ENCODE results near the gene CAMK1G. TPM values are rescaled to one million over a fixed set of nuclear protein-coding genes. Genes with fewer than 3 reads are reported as not detected.
A peak's percentile ranks its signal among the peaks of the same experiment; 100 is the strongest.

The CAMK1G gene
- total RNA-seq, 2 donors from 2014 or later: 0.31 TPM; not detected in 1

DNA sequence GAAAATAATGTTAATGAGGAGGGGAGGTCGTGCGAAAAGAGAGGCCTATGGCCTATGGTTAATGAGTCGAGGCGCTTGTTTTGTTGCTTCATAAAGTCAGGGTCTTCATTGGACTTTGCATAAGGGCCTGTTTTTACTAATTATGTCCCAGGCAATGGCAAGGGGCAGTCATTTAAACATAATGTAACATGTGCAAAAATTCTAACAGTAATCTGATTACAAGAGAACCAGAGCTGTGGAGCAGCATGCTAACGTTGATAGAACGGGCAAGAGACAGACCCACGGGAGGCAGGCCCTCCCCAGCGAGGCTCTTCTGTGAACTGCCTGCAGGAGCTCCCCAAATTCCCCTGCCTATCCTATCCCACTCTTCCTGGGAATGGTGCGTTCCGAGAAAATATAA is 22.6 kb upstream of the CAMK1G start:
- intact Hi-C loops (cut with DNase I): no loop called here
- no peak for ATAC-seq
- no peak for DNase-seq

- DNase-seq: no peak
Measured at GRCh38 chr1:209561532-209561931, 22.0 kb upstream of the CAMK1G start.

DNA sequence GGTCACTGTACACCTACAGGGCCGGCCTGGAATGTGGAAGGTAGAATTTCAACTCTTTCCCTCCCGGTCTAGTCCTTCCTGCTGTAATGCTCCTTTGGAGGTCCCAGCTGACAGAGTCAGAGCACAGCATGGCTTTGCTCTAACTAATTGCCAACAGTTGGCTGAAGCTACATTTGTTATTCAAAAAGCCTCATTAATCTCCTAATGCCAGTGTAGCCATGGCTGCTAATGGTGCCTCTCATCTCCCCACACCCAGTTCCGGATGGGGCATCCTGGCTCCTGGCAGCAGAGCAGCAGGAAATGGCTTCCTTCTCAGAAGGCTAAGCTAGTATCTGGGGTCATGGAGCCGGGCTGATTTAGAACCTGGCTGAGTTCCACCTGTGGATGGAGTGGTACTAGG is 18.7 kb upstream of the CAMK1G start:
- intact Hi-C loops (cut with DNase I): loop anchor here in 1 of 2 donors (5.0 kb wide), 1 partner anchor 363 kb away; no protein-coding TSS in a partner anchor
- ATAC-seq (no peak), DNase-seq (no peak)

More at GRCh38 chr1:209561532-209561931, 22.0 kb upstream of the CAMK1G start:
- intact Hi-C loops (cut with DNase I): no loop called here
- no peak for ATAC-seq

DNA sequence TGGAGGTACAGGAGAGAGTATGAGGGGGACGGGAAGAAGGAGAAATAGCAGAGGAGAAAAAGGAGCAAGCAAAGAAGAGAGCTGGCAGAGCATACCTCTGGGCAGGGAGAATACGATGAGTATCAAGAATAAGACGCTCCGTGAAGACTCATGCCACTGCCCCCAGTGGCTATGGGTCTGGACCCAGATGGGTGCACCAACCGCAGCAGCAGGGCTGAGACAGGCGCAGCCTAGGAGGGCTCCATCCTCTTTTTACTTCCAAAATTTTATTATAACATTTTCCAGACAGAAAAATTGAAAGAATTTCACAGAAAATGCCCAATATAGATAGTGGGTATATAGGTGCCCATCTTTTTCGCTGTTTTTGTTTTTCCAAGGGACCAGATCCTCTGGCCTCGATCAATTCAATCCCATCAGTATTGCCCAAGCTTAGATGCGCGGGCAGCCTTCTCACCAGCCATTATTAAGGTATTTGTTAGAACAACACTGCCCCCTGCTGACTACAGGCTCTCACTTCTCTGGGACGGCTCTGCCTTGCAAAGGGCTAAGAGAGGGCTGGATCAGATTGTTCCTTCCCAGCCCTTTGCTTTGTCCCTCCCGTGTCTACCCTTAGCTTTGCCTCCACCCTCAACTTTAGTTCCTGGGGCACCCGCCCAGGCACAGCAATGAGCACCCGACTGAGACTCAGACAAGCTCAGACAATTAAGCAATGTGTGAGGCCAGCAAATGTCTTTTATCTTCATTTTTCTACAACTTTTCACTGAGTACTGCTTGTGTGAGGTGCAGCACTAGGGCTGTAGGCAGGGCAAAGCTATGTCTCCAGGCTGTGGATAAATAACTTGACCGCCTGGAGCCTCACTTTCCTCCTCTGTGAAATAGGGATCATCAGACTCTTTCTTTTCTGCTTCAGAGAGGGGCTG is 17.5 kb upstream of the CAMK1G start:
- intact Hi-C loops (cut with DNase I): loop anchor here in 1 of 2 donors (5.0 kb wide), 1 partner anchor 364 kb away; no protein-coding TSS in a partner anchor
- DNase-seq: peak; percentile 80
- ATAC-seq: peak; percentile 87 to 88

DNA sequence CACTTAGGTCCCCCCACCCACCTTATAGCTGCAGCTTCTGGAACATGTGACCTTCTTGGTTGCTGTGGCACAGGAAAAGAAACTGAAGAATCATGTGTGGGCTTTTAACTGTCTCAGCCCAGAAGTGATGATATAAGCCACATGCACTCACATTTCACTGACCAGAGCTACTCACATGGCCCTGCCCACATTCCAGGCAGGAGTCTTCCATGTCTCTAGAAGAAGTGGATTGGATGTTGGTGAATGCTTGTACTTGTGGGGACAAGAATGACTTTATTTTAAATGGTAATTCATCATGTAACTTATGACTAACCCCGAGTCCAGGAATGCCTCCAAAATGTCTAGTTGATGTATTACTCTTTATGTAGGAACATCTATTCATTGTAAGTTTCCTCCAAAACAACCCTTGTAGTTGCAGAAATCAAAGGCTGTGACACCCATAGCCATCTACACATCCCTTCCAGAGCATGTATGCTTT is 15.8 kb upstream of the CAMK1G start:
- intact Hi-C loops (cut with DNase I): loop anchor here in 1 of 2 donors (5.0 kb wide), 1 partner anchor 365 kb away; no protein-coding TSS in a partner anchor

GRCh38 chr1:209569455-209570207 is 13.9 kb upstream of the CAMK1G start:
- ATAC-seq: peak in 1 of 2 donors; percentile 60
- intact Hi-C loops (cut with DNase I): loop anchor here (5.0 to 10.0 kb wide), 2 partner anchors 55 to 367 kb away; no protein-coding TSS in a partner anchor

More for the DNA sequence above, 15.8 kb upstream of the CAMK1G start:
- DNase-seq: no peak
- ATAC-seq: no peak

DNA sequence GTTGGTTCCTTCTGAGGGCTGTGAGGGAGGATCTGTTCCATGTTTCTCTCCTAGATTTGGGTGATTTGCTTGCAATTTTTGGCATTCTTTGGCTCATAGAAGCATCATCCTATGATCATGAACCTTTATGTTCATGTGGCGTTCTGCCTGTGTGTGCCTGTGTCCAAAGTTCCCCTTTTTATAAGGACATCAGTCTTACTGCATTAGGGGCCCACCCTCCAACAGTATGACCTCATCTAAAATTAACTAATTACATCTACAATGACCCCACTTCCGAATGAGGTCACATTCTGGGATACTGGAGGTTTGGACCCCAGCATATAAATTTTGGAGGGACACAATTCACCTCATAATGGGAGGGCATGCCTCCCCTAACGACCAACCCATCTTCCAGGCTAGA is 12.8 kb upstream of the CAMK1G start:
- ATAC-seq: no peak
- no peak for DNase-seq
- intact Hi-C loops (cut with DNase I): loop anchor here in 1 of 2 donors (10.0 kb wide), 1 partner anchor 54 kb away; no protein-coding TSS in a partner anchor

More at GRCh38 chr1:209569455-209570207, 13.9 kb upstream of the CAMK1G start:
- DNase-seq: peak; percentile 82

DNA sequence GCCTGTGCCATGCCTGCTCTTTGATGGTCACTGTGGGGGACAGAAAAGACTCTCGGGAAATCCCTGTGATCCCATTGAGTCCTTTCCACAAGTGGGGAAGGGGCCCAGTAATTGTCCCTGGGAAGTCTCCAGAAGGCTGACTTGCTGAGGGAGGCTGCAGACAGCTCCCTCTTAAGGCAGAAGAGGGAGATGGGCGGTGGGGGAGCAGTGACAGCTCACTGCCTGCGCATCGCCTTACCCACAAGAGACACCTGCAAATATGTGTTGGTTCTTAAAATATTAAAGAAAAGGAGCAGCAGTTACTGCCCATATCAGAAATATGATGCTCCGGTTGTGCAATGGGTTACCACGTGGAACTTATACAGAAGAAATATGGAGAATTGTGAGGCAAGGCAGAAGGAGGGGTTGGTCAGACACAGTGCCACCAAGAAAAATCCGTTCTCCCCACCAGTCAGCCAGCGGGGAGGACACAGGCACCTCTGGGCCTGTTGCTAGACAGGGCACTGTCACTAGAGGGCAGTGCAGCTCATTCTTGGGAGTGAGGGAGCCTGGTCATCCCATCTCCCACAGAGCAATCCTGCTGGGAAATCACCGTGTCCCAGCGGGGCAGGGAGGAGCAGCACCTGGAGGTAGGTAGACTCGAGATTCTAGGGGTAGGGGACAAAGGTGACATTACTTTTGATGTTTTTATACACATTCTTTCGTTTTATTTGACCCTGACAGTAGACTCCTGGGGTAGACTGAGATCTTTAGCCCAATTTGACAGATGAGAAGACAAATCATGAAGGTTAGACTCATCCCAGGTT is 6.9 kb upstream of the CAMK1G start:
- intact Hi-C loops (cut with DNase I): loop anchor here (1.0 to 10.0 kb wide), 3 partner anchors 48 to 172 kb away; no protein-coding TSS in a partner anchor
- ATAC-seq (peak; percentile 94 to 96), DNase-seq (peak; percentile 82)

DNA sequence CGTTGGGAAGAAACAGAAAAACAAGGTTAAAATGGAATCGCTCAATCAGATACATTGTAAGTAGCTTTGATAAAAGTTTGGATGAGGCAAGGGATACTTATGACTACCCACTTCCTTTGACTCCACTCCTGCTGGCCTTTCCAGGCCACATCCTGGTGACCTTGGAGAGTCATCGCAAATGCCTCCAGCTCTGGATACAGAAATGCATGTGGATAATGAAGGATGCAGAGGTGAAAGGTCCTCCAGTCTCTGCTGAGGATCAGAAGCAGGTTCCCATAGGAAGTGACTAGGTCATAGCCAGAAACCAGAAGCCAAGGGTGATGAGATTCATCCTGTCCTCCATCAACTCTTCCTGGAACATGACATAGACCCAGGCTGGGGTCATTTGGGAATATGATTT is 6.2 kb upstream of the CAMK1G start:
- no peak for ATAC-seq
- DNase-seq: no peak
- intact Hi-C loops (cut with DNase I): loop anchor here (2.0 to 10.0 kb wide), 2 partner anchors 47 to 171 kb away; no protein-coding TSS in a partner anchor

- intact Hi-C loops (cut with DNase I): no loop called here
- DNase-seq (no peak), ATAC-seq (no peak)
Measured at GRCh38 chr1:209580577-209580976, 2.9 kb upstream of the CAMK1G start.

- ATAC-seq (no peak), DNase-seq (no peak)
- intact Hi-C loops (cut with DNase I): no loop called here
Measured at GRCh38 chr1:209584231-209584672, 738 bp downstream of the CAMK1G start.

- intact Hi-C loops (cut with DNase I): loop anchor here (5.0 kb wide), 2 partner anchors 42 to 107 kb away; no protein-coding TSS in a partner anchor
Measured at GRCh38 chr1:209585197-209585596, 1.7 kb downstream of the CAMK1G start.

DNA sequence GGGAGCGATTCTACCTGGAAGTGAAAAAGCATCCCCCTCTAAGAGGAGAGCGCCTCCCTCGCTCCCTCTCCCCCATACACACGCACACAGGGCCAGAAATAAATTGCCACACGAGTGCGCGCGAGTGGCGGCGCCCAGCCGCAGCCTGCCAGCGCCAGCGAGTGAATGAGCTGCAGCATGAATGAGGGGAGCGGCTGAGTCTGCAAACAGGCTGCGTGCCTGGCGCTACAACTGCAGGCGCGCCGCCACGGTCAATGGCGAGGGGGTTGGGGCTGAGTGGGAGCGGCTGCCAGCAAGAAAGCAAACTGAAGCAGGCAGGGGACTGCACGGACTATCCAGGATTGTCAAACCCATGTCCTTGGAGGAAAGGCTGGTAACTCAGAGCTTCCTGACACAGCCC is 2.2 kb downstream of the CAMK1G start:
- intact Hi-C loops (cut with DNase I): loop anchor here (5.0 kb wide), 2 partner anchors 42 to 107 kb away; no protein-coding TSS in a partner anchor
- DNase-seq: peak; percentile 54
- peak; percentile 86 to 94 for ATAC-seq

More at GRCh38 chr1:209585197-209585596, 1.7 kb downstream of the CAMK1G start:
- no peak for DNase-seq
- ATAC-seq: no peak

GRCh38 chr1:209586221-209586740 is 2.8 kb downstream of the CAMK1G start:
- ATAC-seq: no peak
- intact Hi-C loops (cut with DNase I): loop anchor here (5.0 kb wide), 2 partner anchors 41 to 106 kb away; no protein-coding TSS in a partner anchor
- no peak for DNase-seq

DNA sequence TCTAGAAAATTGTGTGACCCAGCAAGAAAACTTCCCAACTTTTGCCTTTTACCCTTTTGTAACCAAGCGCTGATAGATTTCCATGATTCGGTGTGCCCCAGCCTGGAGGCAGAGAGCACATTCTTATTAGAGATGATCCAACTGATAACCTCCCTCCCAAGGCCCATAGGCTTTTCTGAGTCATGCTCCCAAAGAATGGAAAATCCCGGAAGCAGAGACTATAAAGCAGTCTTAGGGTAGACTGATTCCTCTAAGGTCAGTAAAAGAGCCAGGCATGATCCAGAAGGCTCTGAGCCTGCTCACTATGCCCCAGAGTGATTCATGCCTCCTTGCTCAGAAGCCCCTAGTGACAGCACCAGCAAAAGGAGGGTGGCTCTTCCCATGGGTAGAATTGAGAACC is 4.3 kb downstream of the CAMK1G start:
- intact Hi-C loops (cut with DNase I): loop anchor here (5.0 kb wide), 2 partner anchors 40 to 105 kb away; no protein-coding TSS in a partner anchor

GRCh38 chr1:209589440-209589839 is 5.9 kb downstream of the CAMK1G start:
- DNase-seq (no peak), ATAC-seq (no peak)
- intact Hi-C loops (cut with DNase I): loop anchor here (5.0 kb wide), 2 partner anchors 38 to 103 kb away; no protein-coding TSS in a partner anchor

More for the DNA sequence above, 4.3 kb downstream of the CAMK1G start:
- DNase-seq (no peak), ATAC-seq (no peak)

GRCh38 chr1:209589863-209590262 is 6.3 kb downstream of the CAMK1G start:
- intact Hi-C loops (cut with DNase I): loop anchor here (5.0 kb wide), 2 partner anchors 37 to 102 kb away; no protein-coding TSS in a partner anchor
- ATAC-seq (no peak), DNase-seq (no peak)

DNA sequence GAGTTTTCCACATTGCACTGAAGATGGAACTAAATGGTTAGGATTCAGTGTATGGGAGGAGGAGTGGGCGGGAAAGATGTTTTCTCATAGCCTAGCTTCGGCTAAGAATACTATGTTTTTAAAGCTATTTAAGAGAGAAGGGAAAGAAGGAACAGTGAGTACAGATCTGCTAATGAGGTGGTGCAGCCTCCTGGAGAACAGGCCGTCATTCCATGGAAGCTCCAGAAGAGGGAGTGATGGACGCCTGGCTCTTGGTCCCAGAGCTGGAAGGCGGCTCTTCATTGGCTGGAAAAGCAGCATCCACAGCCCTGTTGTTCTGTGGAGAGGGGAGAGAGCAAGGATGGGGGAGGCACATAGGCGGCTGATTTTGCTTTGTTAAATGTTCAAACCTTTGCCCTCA is 6.9 kb downstream of the CAMK1G start:
- ATAC-seq (peak; percentile 18 to 45), DNase-seq (no peak)
- intact Hi-C loops (cut with DNase I): no loop called here

All from left cardiac atrium (tissue), 4 donors.